SH-SY5Y (cell line): ENCODE results near the gene IZUMO1.

Source experiments
- GATA2 ChIP-seq: IDR thresholded peaks from 2 replicates; pipeline ENCODE4 v1.6.1; 2011; ENCODE audit warnings: mild to moderate bottlenecking, low read depth, low read length
- GATA3 ChIP-seq: IDR thresholded peaks from 2 replicates; pipeline ENCODE4 v1.6.1; 2011; ENCODE audit warnings: low read depth, mild to moderate bottlenecking, low read length, moderate library complexity

GRCh38 chr19:48705431-48705830 is 41.3 kb downstream of the IZUMO1 start:
- TF ChIP-seq GATA2 (no peak), GATA3 (no peak)
